ENCODE data around the gene LCN10.
A peak's percentile ranks its signal among the peaks of the same experiment; 100 is the strongest.
"Not testable (repeated sequence)": the region's sequence is repeated elsewhere in the genome, so short reads cannot be mapped to it uniquely, and the experiment has no call there.

Gene LCN10

DNA sequence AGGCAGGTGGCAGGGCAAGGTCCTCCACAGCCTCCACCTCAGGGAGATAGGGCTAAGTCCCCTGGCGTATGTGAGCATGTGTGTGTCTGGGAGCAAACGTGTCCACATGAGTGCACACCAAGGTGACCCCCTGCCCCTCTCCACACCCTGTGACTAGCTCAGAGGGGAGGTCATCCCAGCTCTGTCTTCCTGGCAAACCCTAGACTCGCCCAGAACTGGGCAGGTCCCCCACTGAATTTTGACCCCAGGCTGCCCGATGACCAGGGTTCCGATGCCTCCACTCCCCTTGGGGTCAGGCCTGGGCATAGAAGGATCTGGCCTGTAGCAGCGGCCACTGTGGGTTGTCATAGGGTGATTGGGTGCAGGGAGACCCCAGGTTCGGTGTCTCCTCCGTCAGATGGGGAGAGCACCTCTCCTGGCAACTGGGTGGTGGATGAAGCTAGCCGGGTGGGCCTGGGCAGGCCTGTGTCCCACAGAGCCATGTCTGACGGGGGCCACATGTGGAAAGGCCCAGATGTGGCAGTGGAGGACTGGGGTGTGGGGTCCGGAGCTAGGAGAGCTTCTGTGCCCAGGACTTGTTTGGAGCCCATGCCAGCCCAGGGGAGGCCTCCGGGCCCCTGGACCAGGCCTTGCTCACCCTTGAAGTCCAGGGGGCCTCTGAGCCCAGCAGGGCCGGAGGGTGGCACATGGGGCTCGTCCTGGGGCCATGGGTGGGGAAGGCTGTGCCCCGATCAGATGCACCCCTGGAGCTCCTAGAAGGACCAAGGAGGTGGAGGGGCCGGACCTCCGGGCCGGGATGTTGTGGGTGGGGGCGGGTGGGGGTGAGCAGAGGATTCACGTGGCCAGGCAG is 24.2 kb downstream of the LCN10 start:
- DNase-seq = no peak

DNA sequence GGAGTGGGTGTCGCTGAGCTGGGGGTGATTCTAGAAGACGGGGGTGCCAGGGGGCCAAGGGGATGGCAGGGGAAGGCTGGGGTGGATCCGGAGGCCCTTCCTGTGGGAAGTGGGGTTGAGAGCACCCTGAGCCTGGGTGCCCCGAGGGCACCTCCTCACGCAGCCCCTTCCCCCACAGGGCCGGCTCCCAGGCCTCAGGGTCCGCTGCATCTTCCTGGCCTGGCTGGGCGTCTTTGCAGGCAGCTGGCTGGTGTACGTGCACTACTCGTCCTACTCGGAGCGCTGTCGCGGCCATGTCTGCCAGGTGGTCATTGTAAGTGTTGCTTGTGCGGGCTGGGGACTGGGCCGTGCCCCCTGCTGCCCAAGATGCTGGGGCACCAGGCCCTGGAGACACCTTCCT is 25.3 kb downstream of the LCN10 start:
- no peak for DNase-seq

DNA sequence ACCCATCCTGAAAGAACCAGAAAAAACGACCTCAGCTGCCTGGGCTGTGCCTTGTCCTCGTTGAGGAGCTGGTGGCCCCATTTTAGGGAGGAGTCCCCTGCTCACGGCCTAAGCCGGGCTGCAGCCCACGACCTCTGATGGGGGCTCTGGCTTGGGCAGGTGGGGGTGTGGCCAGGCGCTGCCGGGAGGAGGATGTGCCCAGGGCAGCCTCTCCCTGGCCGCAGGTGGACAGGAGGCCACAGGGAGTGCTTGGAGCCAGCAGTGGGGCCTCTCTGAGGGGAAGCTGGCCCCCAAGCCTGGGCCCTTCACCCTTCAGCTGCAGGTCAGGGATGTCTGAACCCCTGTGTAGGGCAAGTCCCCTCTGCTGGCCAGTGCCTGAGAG is 27.9 kb downstream of the LCN10 start:
- DNase-seq = no peak

DNA sequence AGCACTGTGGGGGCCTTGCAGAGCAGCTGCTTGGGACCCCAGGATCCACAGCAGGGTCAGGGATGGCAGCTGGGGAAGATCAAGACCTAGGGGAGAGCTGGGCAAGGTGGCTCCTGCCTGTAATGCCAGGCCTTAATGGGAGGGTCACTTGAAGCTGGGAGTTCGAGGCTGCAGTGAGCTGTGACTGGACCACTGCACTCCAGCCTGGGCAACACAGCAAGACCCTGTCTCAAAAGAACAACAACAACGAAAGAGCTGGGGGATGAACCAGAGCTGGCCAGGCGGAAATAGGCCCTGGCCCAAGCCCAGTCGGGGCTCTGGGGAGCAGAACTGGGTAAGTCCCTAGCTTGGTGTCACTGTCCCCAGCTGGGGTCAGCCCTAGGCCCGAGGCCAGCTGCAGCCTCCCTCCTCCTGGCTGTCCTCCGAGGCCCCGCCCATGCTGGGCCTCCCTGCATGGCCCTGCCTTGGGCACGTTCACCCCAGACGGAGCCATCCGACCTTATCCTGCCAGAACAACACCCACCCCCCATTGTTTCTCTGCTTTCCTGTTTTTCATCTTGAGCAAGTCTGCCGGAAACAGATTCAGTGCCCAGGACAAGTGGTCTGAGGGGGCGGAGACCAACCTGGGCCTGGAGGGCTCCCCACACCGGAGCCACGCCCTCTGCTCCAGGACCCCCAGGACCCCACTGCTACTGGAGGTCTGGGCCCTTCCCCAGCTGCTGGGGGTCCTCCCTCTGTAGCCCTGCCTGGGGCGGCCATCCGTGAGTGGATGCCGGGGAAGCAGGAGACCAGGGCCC is 28.4 kb downstream of the LCN10 start:
- no peak for DNase-seq

DNA sequence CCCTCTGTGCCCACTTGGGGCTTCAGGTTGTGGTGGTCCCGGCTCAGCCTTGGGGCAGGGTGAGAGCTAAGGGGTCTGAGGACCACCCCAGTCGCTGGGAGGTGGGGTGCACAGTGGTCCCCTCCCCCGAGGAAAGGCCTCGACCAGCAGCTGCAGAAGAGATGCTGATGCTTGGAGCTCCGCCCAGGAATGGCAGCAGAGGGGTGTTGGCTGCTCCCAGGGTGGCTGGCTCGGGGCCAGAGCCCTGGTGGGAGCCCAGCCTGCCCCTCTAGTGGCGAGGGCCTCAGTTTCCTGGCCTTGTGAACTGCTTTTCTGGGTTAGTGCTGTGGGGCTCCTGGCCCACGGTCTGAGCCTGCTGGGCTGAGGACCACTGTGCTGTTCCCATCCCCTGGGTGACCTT is 29.2 kb downstream of the LCN10 start:
- DNase-seq = peak in 1 of 3 experiments; percentile 52

DNA sequence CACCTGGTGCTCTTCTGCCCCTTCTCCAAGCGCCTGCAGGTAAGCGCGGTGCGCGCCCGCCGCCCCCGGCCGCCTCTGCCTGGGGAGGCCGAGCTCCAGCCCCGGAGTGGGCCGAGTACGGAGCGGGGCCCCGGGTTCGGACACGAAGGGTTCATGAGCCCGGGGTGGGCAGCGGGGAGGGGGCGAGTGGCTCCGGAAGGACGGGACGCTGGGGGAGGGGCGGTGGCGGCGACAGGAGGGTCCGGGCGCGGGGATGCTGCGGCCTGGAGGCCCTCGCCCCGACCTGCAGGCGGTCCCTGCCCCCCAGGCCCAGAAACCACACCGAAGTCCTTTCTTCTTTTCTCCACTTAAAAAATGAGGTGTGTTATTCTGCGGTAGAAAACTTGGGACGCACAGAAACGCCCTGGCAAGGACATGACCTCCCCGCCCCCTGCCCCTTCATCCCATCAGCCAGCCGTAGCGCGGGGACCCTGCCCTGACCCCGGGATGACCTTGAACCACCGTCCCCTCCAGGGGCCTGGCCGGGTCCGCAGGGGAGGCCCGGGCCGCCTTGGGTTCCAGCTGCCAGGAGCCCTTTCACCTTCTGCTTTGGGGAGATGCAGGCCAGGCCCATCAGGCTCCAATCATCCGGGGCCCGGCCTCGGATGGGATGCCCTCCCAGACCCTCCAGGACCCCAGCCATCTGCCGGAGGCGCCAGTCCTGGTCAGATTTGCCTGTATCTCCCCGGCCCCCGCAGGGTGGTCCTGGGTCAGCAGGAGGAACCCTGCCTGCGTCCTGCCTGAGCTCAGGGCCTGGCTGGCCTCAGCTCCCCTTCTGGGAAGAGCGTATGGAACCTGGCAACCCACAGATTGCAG is 29.8 kb downstream of the LCN10 start:
- DNase-seq = peak in 2 of 3 experiments; percentile 52 to 67

DNA sequence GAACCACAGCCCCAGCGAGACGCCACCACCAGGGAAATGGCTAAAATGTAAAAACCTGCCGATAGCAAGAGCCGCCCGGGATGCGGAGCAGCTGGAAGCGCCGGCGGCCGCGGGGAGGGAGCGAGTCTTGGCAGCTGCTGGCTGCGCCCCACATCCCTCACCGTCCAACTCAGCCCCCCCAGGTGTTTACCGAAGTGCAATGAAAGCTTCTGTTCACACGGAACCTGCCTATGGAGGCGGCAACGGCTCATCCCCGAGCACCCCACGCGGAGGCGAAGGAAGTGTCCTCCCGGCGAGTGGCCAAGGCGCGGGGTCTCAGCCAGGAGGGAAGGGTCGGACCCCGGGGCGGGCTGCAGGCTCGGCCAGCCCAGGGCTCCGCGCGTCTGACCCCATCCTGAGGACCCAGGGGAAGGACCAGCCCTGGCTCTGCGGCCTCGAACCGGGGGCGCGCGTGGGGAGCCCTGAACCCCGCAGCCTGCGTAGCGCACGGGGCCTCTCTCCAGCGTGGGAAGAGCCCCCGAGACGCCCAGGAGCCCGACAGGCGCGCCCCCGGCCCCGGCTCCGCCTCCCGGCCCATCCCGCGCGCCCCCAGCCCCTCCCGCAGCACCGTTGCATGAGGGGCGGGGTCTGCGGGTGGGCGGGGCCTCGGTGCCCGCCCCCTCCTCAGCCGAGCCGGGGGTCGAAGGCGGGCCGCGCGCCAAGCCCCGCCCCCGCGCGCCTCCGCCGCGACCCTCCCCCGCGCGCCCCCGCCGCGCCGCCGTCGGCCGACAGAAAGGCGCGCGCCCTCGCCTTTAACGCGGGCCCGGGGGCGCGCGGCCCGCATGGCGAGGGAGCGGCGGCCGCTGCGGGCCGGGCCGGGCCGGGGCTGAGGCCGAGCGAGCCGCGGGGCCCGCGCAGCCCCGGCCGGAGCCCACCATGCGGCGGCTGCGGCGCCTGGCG is 30.7 kb downstream of the LCN10 start, which contains the start of gene DIPK1B:
TSS of gene DIPK1B (plus strand) at position 822 of the 939 bp plus-strand sequence. CDS start at position 916, 94 bp downstream.
- DNase-seq = peak; percentile 57 to 92 (median 90)

DNA sequence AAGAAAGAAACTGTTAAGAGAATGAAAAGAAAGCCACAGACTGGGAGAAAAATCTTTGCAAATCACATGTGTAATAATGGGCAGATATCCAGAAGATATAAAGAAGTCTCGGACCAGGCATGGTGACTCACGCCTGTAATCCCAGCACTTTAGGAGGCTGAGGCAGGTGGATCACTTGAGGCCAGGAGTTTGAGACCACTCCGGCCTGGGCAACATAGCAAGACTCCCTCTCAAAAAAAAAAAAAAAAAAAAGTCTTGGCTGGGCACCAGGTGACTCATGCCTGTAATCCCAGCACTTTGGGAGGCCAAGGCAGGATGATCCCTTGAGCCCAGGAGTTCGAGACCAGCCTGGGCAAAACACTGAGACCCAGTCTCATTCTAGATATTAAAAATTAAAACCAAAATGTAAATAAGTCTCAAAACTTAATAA is 31.5 kb downstream of the LCN10 start:
- not testable (repeated sequence) for DNase-seq

DNA sequence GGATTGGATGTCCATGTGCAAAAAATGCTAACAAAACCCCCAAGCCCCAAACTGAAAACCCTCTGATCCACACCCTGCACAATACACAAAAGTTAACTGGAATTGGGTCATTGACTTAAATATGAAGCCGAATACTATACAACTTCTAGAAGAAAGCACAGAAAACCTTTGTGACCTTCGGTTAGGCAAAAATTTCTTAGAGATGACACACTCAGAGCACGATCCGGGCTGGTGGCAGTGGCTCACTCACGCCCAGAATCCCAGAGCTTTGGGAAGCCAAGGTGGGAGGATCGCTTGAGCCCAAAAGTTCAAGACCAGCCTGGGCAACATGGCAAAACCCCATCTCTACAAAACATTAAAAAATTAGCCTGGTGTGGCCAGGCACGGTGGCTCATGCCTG is 32.2 kb downstream of the LCN10 start:
- DNase-seq = no peak

DNA sequence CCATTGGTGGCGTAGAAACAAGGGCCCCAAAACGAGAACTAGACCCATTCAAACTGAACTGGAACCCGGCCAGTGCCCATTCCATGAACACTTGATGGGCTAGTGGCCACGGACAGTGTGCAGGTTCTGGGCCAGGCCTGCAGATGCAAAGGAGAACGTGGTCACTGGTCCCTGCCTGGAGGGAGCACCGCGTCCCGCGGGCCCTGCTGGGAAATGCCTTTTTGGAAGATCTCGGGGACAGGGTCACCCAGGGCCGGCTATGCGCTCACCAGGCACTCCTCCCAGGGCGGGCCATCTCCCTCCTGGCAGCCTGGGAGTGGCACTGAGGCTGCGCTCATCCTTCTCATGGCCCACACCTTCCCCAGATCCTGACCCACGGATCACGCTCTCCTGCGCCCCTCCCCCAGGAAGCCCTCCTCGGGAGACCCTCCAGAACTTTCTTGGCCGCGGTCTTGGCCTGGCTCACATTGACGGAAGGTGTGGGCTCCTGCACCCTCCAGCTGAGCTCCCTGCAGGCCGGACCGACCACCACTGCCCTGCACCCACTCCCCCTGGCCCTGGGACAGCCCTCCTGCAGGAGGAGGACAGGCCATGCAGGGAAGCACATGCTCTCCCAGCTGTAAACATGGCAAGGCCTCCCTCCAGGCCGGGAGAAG is 33.2 kb downstream of the LCN10 start:
- DNase-seq = no peak

DNA sequence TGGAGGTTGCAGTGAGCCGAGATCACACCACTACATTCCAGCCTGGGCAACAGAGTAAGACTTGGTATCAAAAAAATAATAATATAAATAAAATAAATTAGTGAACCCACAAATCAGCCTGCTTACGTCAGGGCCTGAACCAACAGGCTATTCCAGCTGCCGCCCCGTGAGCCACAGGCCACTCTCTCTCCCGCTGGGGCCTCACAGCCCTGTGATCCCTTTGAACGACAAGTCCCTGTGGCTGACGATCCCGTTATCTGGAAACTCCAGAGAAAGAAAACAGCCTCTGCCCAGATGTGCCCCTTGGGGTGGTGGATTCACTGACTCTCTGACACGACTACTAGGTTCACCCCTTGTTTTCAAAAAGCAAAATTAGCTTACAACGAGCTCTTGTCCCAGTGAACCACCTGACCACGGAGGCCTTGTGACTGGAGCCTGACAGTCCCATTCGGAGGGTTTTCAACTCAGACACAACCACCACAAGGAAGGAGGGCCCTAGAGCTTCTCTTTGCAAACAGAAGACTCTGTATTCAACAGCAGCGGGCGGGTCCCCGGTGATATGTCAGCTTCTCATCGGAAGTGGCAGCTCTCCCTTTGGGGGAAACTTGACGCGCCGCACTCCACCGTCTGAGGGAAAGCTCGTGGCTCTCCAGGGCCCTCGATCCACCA is 34.8 kb downstream of the LCN10 start:
- no peak for DNase-seq

DNA sequence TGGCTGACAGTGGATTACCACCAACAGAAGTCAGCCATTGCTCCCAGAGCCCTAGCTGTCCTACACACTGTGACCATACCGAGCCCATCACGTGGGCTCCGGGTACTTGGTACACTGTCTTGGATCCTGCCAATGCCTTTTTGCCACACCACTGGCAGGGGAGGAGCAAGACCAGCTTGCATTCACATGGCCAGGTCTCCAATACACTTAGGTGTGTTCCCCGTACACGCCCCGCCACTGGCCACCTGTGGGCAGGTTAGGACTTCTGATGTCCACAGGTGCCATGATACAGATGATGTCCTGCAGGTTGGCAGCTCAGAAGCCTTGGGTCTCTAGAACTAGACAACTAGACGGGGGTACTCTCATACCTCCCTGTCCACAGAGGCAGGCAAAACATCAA is 35.7 kb downstream of the LCN10 start:
- no peak for DNase-seq

DNA sequence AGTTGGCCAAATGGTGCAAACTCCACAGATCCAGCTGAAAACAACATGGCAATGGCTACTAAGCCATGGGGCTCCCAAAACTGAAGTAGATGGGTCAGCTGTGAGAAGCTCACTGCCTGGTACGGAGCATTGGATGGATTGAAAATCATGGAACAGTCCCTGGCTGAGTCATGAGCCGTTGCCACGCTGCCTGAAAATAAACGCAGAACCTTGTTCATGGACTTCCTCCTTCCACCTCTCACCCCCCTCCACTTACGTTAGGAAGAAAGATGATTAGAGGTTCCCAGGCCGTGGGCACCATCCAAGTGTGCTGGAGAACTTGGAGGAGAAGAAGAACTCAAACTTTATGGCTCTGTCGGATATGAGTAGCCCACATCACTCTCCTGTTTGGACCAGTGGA is 37.2 kb downstream of the LCN10 start:
- no peak for DNase-seq

DNA sequence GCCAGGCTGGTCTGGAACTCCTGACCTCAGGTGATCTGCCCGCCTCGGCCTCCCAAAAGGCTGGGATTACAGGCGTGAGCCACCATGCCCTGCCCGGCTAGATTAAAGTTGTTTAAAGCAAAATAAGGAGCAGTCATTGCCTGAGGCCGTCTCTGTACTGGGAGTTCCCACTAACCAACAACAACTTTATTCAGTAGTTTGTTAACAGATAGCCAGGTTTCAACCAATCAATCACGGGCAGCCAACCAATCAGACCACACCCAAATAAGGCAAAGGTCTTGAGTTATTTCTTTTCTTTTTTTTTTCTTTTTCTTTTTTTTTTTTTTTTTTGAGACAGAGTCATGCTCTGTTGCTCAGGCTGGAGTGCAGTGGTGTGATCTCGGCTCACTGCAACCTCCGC is 38.0 kb downstream of the LCN10 start:
- DNase-seq = not testable (repeated sequence)

DNA sequence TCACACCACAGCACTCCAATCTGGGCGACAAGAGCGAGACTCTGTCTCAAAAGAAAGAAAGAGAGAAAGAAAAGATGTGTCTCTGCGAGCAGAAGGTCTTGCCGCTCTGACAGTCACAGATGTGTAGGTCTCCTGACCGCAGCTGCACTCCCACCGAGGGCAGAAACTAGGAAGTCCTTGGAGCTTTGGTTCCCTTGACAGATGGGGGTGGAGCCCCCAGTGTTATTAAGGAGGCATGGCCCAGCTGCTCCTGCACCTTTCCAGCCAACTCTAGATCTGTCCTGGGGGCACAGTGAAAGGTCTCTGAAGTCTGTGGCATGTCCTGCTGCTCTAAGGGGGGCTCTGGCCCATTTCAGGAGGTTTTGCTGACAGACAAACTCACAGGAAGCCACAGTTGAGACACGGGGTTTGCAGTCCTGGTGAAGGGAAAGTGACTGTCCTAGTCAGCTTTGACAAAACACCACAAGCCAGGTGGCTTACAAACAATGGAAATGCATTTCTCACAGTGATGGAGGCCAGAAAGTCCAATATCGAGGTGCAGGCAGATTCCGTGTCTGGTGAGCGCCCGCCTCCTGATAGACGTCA is 39.4 kb downstream of the LCN10 start:
- DNase-seq = no peak

DNA sequence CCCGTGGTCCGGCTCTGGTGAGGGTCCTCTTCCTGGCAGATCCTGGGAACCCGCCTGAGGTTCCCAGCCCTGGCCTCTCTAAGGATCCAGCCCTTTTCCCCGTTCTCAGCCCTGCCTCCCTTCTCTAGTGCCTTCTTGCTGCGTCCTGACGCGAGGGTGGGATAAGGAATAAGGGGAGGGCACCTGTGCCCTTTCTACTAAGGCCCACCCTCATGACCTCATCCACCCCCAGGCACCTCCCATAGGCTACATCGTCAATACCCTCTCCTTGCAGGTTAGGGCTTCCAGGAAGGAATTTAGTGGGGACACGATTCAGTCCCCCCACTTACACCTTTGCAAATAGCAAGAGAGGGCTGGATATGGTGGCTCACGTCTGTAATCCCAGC is 41.1 kb downstream of the LCN10 start:
- no peak for DNase-seq

DNA sequence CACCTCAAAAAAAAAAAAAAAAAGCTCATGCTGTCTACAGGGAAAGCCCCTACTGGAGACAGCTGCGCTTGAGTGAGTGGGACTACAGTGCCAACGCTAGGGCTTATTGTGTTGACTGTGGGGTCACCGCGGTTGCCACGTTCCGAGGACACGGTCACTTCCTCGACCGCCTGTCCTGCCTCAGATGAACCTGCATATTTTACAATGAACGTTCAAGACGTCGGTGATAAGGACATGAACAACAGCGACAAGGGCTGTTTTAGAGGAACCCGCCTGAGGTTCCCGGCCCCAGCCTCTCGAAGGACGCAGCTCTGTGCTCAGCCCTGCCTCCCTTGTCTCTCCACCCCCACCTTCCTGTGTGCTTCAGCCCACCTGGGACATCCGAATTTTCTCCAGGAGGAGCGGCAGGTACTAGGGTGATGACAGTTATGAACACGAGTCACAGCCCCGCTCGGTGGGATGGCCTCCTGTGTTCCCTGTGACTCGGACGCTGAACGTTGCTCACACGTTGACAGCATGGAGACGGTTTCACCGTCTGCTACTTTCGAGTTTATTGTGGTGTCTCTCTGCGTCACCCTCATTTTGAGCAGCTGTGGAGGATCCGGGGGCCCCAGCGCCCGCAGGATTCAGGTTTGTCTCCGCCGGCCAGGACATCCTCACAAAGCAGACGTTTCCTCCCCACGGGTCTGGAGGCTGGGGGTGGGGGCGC is 41.6 kb downstream of the LCN10 start:
- DNase-seq = no peak

DNA sequence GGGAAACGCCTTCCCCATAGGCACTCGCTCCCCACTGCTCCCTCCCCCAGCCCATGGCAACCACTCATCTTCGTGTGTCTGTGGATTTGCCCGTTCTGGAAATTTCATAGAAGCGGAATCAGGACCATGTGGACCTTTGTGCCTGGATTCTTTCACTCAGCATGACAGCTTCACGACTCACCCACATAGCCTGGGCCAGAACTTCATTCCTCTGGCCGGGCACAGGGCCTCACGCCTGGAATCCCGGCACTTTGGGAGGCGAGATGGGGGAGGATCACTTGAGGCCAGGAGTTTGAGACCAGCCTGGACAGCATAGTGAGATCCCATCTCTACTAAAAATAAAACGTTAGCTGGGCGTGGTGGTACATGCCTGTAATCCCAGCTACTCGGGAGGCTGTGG is 42.4 kb downstream of the LCN10 start:
- DNase-seq = no peak

DNA sequence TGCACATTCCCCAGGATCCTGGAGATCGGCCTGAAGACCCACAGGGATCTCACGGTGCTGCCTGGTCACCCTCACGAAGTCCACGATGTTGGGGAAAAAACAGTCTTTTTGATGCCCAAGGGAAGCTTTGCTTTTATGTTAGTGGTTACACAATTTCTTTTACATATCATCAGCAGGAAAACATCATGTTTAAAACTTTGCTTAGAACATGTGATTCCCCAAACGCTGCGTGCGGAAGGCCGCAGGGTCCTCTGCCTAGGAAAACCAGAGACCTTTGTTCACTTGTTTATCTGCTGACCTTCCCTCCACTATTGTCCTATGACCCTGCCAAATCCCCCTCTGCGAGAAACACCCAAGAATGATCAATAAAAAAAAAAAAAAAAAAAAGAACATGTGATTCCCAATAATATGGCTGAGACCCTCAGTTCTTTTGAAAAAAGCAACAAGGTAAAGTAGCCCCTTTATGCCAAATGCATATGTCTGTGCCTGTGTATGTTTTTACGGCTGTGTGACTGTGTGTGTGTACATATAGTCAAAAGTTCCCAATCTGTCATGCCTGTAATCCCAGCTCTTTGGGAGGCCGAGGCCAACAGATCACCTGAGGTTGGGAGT is 44.0 kb downstream of the LCN10 start:
- DNase-seq = no peak
